Epithelial cell of esophagus (primary cell): ENCODE results near the gene PPP6R1.

Experiments
- DNase-seq: peaks from one replicate; pipeline ENCODE4 v3.0.0; 2010; ENCODE audit warnings: low read depth
- H3K4me3 ChIP-seq: 2 replicates; pipeline ENCODE4 v1.5.1; 2011; ENCODE audit warnings: mild to moderate bottlenecking, low read length, control low read depth
- CTCF ChIP-seq: IDR thresholded peaks from 2 replicates; pipeline ENCODE4 v1.5.1; 2011; ENCODE audit warnings: low read depth, mild to moderate bottlenecking, low read length, control low read depth, inconsistent platforms; ENCODE audit not compliant: insufficient read depth; ENCODE audit errors: missing control alignments

PPP6R1 gene

GRCh38 chr19:55193481-55193880 lies 65.3 kb downstream of the PPP6R1 start:
- no peak for DNase-seq
- no peak overlapping the region for H3K4me3 ChIP-seq
- TF ChIP-seq CTCF, result no peak

- TF ChIP-seq CTCF, result no peak
- peak; percentile 100 for DNase-seq
- H3K4me3 ChIP-seq, result no peak overlapping the region
These were observed 69.4 kb downstream of the PPP6R1 start for GRCh38 chr19:55189403-55189835.

- H3K4me3 ChIP-seq, result no peak overlapping the region
- no peak for DNase-seq
- no peak for TF ChIP-seq CTCF
These were observed 70.2 kb downstream of the PPP6R1 start for GRCh38 chr19:55188625-55189024.

GRCh38 chr19:55186080-55186479 lies 72.7 kb downstream of the PPP6R1 start:
- DNase-seq, result no peak

GRCh38 chr19:55181740-55182139 lies 77.1 kb downstream of the PPP6R1 start:
- DNase-seq, result no peak
- TF ChIP-seq CTCF, result no peak
- no peak overlapping the region for H3K4me3 ChIP-seq

More at GRCh38 chr19:55186080-55186479, 72.7 kb downstream of the PPP6R1 start:
- no peak for TF ChIP-seq CTCF
- H3K4me3 ChIP-seq, result no peak overlapping the region
